ENCODE measurements around the gene PDE11A. TPM values are rescaled to one million over a fixed set of nuclear protein-coding genes. Genes with fewer than 3 reads are reported as not detected.

The PDE11A gene
- total and polyA plus RNA-seq, 2 experiments from 2014 or later = 0.08 to 0.73 TPM

DNA sequence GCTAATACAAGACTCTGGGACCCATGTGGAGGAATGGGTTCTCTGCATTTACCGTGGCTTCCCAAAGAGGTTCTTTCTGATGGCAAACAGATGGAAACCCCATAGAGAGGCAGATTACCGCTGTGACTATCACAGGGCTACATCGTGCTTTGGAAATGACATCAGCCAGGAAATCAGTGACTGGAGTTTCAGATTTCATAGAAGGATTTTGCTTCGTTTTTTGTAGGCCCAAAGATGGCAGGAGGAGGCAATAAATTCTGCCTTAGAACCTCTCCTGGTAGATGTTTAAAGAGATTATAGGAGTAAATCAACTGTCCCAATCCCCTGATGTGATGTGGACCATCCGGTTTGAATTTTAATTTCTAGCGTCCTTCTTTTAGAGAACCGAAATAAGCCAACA, 465.9 kb downstream of the PDE11A start (continued):
- TF ChIP-seq, protein P1, sequence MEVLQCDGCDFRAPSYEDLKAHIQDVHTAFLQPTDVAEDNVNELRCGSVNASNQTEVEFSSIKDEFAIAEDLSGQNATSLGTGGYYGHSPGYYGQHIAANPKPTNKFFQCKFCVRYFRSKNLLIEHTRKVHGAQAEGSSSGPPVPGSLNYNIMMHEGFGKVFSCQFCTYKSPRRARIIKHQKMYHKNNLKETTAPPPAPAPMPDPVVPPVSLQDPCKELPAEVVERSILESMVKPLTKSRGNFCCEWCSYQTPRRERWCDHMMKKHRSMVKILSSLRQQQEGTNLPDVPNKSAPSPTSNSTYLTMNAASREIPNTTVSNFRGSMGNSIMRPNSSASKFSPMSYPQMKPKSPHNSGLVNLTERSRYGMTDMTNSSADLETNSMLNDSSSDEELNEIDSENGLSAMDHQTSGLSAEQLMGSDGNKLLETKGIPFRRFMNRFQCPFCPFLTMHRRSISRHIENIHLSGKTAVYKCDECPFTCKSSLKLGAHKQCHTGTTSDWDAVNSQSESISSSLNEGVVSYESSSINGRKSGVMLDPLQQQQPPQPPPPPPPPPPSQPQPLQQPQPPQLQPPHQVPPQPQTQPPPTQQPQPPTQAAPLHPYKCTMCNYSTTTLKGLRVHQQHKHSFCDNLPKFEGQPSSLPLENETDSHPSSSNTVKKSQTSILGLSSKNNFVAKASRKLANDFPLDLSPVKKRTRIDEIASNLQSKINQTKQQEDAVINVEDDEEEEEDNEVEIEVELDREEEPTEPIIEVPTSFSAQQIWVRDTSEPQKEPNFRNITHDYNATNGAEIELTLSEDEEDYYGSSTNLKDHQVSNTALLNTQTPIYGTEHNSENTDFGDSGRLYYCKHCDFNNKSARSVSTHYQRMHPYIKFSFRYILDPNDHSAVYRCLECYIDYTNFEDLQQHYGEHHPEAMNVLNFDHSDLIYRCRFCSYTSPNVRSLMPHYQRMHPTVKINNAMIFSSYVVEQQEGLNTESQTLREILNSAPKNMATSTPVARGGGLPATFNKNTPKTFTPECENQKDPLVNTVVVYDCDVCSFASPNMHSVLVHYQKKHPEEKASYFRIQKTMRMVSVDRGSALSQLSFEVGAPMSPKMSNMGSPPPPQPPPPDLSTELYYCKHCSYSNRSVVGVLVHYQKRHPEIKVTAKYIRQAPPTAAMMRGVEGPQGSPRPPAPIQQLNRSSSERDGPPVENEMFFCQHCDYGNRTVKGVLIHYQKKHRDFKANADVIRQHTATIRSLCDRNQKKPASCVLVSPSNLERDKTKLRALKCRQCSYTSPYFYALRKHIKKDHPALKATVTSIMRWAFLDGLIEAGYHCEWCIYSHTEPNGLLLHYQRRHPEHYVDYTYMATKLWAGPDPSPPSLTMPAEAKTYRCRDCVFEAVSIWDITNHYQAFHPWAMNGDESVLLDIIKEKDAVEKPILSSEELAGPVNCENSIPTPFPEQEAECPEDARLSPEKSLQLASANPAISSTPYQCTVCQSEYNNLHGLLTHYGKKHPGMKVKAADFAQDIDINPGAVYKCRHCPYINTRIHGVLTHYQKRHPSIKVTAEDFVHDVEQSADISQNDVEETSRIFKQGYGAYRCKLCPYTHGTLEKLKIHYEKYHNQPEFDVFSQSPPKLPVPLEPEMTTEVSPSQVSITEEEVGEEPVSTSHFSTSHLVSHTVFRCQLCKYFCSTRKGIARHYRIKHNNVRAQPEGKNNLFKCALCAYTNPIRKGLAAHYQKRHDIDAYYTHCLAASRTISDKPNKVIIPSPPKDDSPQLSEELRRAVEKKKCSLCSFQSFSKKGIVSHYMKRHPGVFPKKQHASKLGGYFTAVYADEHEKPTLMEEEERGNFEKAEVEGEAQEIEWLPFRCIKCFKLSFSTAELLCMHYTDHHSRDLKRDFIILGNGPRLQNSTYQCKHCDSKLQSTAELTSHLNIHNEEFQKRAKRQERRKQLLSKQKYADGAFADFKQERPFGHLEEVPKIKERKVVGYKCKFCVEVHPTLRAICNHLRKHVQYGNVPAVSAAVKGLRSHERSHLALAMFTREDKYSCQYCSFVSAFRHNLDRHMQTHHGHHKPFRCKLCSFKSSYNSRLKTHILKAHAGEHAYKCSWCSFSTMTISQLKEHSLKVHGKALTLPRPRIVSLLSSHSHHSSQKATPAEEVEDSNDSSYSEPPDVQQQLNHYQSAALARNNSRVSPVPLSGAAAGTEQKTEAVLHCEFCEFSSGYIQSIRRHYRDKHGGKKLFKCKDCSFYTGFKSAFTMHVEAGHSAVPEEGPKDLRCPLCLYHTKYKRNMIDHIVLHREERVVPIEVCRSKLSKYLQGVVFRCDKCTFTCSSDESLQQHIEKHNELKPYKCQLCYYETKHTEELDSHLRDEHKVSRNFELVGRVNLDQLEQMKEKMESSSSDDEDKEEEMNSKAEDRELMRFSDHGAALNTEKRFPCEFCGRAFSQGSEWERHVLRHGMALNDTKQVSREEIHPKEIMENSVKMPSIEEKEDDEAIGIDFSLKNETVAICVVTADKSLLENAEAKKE (CRISPR knock-in tag; IDR thresholded peaks at IDR 0.05) = no peak
- TF ChIP-seq JUNB (IDR thresholded peaks at IDR 0.05; ENCODE audit: unreplicated experiment) (no peak), STAT1 (IDR thresholded peaks at IDR 0.05; ENCODE audit: unreplicated experiment) (no peak), CREB1 (CRISPR knock-in tag; IDR thresholded peaks at IDR 0.05; ENCODE audit: low read depth) (no peak), ZNF114 (CRISPR knock-in tag; IDR thresholded peaks at IDR 0.05) (no peak), NANOG (IDR thresholded peaks at IDR 0.05; ENCODE audit: borderline replicate concordance) (no peak), POLR2AphosphoS5 (IDR thresholded peaks at IDR 0.05; ENCODE audit: low read depth) (no peak)
- TF ChIP-seq, protein P2, sequence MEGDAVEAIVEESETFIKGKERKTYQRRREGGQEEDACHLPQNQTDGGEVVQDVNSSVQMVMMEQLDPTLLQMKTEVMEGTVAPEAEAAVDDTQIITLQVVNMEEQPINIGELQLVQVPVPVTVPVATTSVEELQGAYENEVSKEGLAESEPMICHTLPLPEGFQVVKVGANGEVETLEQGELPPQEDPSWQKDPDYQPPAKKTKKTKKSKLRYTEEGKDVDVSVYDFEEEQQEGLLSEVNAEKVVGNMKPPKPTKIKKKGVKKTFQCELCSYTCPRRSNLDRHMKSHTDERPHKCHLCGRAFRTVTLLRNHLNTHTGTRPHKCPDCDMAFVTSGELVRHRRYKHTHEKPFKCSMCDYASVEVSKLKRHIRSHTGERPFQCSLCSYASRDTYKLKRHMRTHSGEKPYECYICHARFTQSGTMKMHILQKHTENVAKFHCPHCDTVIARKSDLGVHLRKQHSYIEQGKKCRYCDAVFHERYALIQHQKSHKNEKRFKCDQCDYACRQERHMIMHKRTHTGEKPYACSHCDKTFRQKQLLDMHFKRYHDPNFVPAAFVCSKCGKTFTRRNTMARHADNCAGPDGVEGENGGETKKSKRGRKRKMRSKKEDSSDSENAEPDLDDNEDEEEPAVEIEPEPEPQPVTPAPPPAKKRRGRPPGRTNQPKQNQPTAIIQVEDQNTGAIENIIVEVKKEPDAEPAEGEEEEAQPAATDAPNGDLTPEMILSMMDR (conservative IDR thresholded peaks at IDR 0.05; ENCODE audit: low read depth in 2 of 2) = no peak
